ENCODE data around the gene RALY. TPM values are rescaled to one million over a fixed set of nuclear protein-coding genes. Genes with fewer than 3 reads are reported as not detected.
"Not testable (repeated sequence)": the region's sequence is repeated elsewhere in the genome, so short reads cannot be mapped to it uniquely, and the experiment has no call there.

RALY gene
- total RNA-seq, 2 donors from 2014 or later, result 104 to 166 TPM

DNA sequence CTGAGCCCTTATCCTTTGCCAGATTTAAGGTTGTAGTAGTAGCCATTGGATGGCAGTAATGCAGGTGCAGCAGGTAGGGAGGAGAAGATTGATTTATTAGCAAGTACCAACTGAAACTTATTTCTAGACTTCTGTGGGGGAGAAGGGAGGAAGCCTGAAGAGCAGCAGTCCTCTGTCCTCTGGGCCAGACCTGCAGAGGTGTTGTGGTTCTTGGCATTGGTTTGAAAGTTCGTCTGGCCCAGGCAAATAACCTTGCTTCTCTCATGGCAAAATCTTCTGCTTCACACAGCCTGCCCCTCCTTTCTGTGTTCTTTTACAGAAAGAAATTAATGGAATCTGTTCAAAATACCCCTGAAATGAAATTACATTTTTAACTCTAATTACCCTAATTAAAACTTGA is 24.5 kb downstream of the RALY start:
- Histone ChIP-seq H3K4me3 (no peak overlapping the region), H3K27ac (no peak overlapping the region), H3K9me3 (no peaks in the 10 kb centered on the region), H3K36me3 (no peaks in the 10 kb centered on the region), H3K27me3 (replicated peaks; ENCODE audit: insufficient read depth) (no peaks in the 10 kb centered on the region), H3K4me1 (ENCODE audit: control insufficient read depth in 1 of 2, low read depth in 2 of 2) (peaks cover 57 to 80% of the 10 kb centered on the region in 2 donors)
- TF ChIP-seq, protein P1, sequence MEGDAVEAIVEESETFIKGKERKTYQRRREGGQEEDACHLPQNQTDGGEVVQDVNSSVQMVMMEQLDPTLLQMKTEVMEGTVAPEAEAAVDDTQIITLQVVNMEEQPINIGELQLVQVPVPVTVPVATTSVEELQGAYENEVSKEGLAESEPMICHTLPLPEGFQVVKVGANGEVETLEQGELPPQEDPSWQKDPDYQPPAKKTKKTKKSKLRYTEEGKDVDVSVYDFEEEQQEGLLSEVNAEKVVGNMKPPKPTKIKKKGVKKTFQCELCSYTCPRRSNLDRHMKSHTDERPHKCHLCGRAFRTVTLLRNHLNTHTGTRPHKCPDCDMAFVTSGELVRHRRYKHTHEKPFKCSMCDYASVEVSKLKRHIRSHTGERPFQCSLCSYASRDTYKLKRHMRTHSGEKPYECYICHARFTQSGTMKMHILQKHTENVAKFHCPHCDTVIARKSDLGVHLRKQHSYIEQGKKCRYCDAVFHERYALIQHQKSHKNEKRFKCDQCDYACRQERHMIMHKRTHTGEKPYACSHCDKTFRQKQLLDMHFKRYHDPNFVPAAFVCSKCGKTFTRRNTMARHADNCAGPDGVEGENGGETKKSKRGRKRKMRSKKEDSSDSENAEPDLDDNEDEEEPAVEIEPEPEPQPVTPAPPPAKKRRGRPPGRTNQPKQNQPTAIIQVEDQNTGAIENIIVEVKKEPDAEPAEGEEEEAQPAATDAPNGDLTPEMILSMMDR (IDR thresholded peaks at IDR 0.05), result no peak
- no peak for DNase-seq (ENCODE audit: low spot score)
- ATAC-seq (ENCODE audit: insufficient number of reproducible peaks, low FRiP score, low read depth), result no peak

DNA sequence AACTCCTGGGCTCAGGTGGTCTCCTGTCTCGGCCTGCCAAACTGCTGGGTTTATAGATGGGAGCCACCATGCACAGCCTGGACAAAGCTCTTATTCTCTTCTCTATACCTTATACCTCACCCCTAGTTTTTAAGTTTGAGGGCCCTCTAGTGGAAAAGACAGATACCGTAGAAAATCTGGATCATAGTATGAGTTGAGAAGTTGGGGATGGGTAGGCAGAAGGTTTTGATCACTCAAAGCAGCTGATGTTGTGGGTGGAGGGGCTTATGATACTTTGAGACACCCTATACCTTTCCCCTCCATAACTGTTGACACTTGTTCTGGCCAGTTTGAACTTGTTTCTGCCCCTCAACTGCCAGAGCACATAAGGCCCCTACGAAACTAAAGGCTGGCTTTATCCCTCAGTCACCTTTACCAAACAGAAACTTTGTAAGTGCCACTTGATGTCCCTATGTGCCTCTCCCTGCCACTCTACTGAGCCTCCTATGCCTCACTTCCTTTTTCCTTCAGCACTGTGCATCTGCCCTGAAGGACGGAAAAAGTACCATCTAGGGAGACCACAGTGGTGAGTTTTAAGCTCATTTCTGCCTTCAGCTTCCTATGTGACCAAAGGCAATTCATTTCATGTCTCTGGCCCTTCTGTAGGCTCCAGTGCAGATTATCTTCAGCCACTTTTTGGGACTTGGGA is 28.6 kb downstream of the RALY start:
- no peak for DNase-seq (ENCODE audit: low spot score)
- peaks cover 49 to 71% of the 10 kb centered on the region in 2 donors for H3K4me1 ChIP-seq (ENCODE audit: control insufficient read depth in 1 of 2, low read depth in 2 of 2)

DNA sequence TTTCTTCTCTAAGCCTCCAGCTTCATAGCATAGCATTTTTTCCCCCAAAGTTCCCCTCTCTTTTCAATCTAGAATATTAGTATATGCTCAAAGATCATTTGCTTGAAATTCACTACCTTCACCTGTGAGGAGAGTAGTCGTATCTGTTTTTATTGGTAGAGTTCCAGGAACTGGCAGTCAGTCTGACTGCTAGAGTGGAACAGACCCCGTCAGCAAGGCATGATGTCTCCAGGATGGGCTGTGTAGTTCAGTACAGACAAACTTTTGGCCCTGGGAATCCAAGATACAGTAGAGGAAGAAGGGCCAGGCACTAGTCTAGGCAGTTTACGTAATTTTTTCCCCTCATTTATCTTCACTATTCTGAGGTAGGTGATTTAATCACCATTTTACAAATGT is 29.1 kb downstream of the RALY start:
- no peak for ATAC-seq (ENCODE audit: insufficient number of reproducible peaks, low FRiP score, low read depth)
- H3K36me3 ChIP-seq, result no peaks in the 10 kb centered on the region
- no peak overlapping the region for H3K27ac ChIP-seq
- H3K9me3 ChIP-seq, result no peaks in the 10 kb centered on the region
- H3K27me3 ChIP-seq (replicated peaks; ENCODE audit: insufficient read depth), result no peaks in the 10 kb centered on the region
- TF ChIP-seq, protein P1 (IDR thresholded peaks at IDR 0.05), result no peak
- no peak for DNase-seq (ENCODE audit: low spot score)
- H3K4me1 ChIP-seq (ENCODE audit: control insufficient read depth in 1 of 2, low read depth in 2 of 2), result peaks cover 44 to 65% of the 10 kb centered on the region in 2 donors
- H3K4me3 ChIP-seq, result no peak overlapping the region

More for the DNA sequence above, 28.6 kb downstream of the RALY start:
- Histone ChIP-seq H3K36me3 (no peaks in the 10 kb centered on the region), H3K27me3 (replicated peaks; ENCODE audit: insufficient read depth) (no peaks in the 10 kb centered on the region), H3K9me3 (no peaks in the 10 kb centered on the region), H3K27ac (no peak overlapping the region), H3K4me3 (no peak overlapping the region)
- no peak for ATAC-seq (ENCODE audit: insufficient number of reproducible peaks, low FRiP score, low read depth)
- TF ChIP-seq, protein P1 (IDR thresholded peaks at IDR 0.05), result no peak

DNA sequence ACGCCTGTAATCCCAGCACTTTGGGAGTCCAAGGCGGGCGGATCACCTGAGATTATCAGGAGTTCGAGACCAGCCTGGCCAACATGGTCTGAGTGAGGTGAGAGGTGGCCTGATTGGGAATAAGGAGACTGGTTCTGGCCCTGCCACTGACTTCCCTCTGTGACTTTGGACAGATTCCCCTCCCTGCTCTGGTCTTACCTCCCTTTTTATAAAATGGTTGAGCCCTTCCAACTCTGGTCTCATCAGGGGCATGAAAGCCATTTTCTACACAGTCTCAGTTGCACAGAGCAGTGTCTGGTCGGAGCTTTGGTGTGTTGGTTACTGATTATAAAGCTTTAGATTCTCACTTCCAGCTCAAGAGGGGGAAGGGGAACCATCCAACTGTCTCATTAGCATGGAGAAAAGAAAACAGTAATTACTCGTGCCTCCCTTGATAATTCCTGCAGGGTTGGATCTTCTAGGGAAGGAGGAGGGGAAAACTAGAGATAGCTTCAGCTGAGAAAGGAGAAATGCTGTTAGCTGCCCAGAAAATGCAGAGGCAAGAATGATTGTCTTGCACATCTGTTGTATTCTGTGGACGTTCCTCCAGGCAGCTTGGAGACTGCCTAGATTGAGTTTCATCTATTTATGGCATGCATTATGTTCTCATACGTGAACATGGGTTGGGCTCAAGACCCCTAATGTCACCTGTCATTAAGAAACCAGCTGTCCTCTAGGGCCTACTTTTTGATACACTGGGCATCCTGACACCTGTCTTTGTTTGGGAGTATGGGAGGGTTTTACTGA is 30.4 kb downstream of the RALY start:
- no peaks in the 10 kb centered on the region for H3K36me3 ChIP-seq
- TF ChIP-seq, protein P1 (IDR thresholded peaks at IDR 0.05), result no peak
- no peaks in the 10 kb centered on the region for H3K9me3 ChIP-seq
- no peak for ATAC-seq (ENCODE audit: insufficient number of reproducible peaks, low FRiP score, low read depth)
- H3K4me3 ChIP-seq, result no peak overlapping the region
- H3K27ac ChIP-seq, result no peak overlapping the region
- no peaks in the 10 kb centered on the region for H3K27me3 ChIP-seq (replicated peaks; ENCODE audit: insufficient read depth)
- DNase-seq (ENCODE audit: low spot score), result no peak
- H3K4me1 ChIP-seq (ENCODE audit: control insufficient read depth in 1 of 2, low read depth in 2 of 2), result peaks cover 33 to 52% of the 10 kb centered on the region in 2 donors

DNA sequence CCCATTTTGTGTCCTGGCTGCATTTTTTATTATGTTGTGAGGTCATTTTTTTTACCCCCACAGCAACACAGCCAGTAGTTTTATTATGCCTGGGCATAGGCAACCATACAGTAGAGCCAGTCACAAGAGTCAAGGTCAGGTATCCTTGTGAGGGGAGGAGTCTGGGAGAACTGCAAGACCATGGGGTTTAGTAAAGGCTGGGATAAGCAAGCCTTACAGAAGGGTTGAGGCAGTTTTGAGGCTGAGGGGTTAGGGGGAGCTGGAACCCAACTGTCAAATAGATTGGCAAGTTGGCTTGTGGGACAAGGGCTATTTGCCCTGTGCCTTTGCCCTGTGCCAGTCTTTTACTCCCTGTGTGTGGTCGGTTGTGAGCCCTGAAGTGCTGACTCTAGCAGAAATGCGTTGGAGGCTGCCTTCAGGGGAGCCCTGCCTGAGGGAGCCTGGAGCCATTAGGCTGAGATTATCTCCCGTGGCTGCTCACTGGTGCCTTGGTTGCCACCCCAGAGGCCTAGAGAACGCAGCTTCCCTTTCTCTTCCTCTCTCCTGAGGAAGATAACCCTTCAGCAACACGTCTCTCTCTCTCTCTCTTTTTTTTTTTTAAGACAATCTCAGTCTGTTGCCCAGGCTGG is 31.1 kb downstream of the RALY start:
- Histone ChIP-seq H3K9me3 (no peaks in the 10 kb centered on the region), H3K4me1 (ENCODE audit: control insufficient read depth in 1 of 2, low read depth in 2 of 2) (peaks cover 32 to 48% of the 10 kb centered on the region in 2 donors), H3K27me3 (replicated peaks; ENCODE audit: insufficient read depth) (no peaks in the 10 kb centered on the region), H3K27ac (no peak overlapping the region), H3K4me3 (no peak overlapping the region), H3K36me3 (no peaks in the 10 kb centered on the region)
- DNase-seq (ENCODE audit: low spot score) (no peak), ATAC-seq (ENCODE audit: insufficient number of reproducible peaks, low FRiP score, low read depth) (no peak)
- TF ChIP-seq, protein P1 (IDR thresholded peaks at IDR 0.05), result no peak

DNA sequence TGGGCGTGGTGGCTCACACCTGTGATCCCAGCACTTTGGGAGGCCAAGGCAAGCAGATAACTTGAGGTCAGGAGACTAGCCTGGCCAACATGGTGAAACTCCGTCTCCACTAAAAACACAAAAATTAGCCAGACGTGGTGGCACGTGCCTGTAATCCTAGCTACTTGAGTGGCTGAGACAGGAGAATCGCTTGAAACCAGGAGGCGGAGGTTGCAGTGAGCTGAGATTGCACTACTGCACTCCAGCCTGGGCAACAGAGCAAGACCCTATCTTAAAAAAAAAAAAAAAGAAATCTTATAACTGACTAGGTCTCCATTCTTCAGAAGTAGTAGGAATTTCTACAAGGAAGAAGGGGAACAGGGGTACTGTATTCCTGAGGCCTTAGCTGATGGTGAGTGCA is 34.3 kb downstream of the RALY start:
- not testable (repeated sequence) for ATAC-seq (ENCODE audit: insufficient number of reproducible peaks, low FRiP score, low read depth); H3K4me3 ChIP-seq; DNase-seq (ENCODE audit: low spot score); H3K27me3 ChIP-seq (replicated peaks; ENCODE audit: insufficient read depth); H3K27ac ChIP-seq; H3K9me3 ChIP-seq
- Histone ChIP-seq H3K4me1 (ENCODE audit: control insufficient read depth in 1 of 2, low read depth in 2 of 2) (peaks cover 25 to 31% of the 10 kb centered on the region in 2 donors), H3K36me3 (peaks cover 15% of the 10 kb centered on the region)
